Smooth muscle cell of trachea (primary cell): ENCODE data around the gene NOS3. TPM values are rescaled to one million over a fixed set of nuclear protein-coding genes. Genes with fewer than 3 reads are reported as not detected.

Experiments used
- total RNA-seq: library from RNA; depleted of rRNA; stranded (reverse); fragments of >200 nt; gene quantifications from 2 replicates; pipeline ENCODE4 v1.2.1, GENCODE V29; 2014

The NOS3 gene
- 0.99 and 2.0 TPM in 2 replicates for total RNA-seq

DNA sequence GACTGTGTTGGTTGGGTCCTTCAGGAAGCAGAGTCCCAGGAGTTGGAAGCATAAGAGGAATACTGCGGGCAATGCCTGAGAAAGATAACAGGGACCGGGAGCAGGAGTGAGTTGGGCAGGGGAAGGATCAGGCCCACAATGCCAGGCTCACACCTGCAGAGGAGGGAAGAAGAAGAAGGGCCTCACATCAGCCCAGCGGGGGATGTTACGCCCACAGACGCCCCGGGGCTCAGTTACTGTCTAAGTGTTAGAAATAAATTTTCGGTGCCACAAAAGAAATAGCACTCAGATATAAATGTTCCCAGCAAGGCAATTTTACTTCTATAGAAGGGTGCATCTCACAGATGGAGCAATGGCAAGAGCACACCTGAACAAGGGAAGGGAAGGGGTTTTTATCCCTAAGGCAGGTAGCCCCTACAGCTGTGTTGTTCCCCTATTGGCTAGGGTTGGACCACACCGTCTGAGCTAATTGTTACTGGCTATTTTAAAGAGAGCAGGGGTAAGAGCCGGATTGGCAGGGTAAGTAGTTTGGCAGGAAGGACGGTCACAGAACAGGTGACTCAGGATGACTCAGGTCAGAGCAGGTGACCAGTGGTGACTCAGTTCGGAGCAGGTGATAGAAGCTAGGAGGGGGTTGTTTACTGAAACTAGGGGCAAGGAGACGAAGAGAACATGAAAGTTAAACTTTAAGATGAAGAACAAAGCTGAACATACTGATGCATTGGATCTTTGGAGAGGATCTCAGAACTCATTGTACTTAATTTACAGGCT is at the start of gene NOS3:
NOS3 (plus strand) TSS at position 602 of the 771 bp plus-strand sequence. CDS start 2,787 bp downstream, outside the sequence.

DNA sequence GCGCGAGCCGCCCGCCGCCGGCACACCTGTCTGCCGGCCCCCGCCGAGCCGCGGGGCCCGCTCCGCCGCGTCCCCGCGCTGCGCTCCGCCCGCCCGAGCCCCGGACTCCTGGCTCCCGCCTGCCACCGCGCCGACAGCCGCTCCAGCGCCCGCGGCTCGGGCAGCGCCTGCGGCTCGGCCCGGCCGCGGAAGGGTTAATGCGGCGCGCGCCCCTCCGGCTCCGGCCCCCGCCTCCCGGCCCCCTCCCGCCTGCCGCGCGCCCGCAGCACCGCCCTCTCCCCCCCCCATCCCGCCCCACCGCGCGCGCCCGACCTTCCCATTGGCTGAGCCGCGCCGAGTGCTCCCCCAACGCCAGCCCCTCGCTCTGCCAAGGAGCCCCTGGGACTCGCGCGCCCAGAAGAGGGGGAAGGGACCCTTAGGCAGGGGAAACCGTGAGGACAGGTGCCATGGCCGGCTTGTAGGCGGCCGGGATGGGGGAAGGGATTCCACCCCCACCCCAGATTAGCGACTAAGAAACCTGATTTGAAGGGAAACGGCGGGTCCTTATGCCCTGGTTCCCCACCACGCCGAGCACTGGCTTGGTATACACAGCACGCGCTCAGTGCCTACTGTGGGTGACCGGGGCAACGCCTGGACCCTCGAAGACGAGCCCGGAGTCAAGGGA is 12.6 kb upstream of the NOS3 start, which contains the start of gene KCNH2:
KCNH2 (minus strand) TSS at position 196 of the 664 bp plus-strand sequence. CDS start 408 bp downstream, outside the sequence.

DNA sequence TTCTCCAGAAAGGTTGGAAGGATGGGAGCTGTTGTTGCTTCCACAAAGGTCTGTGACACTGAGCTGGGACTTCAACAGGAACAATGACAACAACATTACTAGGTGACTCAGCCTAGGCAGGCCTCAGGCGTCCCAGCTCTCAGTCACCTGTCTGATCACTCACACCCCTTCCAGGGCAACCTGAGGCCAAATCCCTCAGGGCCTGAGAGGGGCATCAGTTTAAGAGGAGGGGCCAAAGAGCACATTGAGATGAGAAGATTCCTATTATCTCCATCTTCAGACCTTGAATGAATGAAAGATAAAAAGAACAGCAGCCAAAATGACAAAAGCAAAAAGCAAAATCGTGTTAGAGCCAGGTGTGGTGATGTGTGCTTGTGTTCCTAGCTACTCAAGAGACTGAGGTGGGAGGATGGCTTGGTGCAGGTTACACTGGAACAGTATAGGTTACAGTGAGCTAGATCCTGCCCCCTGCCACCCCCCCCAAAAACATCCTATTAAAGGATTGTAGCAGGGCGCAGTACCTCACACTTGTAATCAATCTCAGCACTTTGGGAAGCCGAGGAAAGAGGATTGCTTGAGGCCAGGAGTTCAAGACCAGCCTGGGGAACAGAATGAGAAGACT is 33.7 kb downstream of the NOS3 start, which contains the start of gene ATG9B:
ATG9B (minus strand) TSS at position 60 of the 622 bp plus-strand sequence. CDS start 71 bp downstream, outside the sequence.

DNA sequence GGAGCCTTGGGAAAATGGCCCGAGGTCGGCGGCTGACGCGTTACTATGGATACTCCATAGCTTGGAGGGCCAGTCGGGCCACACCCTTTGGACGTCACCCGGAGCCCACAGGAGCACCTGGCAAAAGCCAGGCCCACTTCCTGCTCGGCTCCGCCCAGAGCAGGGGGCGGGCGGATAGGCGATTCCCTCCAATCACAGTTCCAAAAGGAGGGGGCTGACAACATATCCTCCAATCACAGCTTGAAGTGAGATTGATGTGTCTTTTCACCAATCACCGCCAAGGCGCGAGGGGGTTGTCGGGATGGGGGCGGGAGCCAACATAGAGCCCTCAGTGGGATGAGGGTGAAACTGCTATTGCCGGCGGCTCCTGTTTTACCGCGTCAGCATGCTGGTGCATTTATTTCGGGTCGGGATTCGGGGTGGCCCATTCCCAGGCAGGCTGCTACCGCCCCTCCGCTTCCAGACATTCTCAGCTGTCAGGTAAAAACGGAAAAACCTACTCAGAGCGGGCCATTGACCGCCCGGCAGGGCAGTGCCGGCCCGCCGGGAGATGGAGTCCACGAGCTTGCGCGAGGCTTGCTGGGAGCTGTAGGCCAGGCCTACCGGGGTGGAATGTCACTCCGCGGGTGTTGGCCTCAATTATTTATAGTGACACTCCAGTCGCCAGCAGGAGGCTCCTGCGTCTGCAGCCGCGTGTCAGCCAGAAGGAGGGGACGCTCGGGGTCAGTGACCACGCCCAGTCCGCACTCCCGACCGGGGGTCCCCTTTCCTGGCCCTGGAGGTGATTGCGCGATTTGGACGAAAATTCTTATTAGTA is 37.5 kb downstream of the NOS3 start, which contains the start of gene ABCB8:
ABCB8 (plus strand) TSS at position 320 of the 817 bp plus-strand sequence; CDS start at position 386, 66 bp downstream.

DNA sequence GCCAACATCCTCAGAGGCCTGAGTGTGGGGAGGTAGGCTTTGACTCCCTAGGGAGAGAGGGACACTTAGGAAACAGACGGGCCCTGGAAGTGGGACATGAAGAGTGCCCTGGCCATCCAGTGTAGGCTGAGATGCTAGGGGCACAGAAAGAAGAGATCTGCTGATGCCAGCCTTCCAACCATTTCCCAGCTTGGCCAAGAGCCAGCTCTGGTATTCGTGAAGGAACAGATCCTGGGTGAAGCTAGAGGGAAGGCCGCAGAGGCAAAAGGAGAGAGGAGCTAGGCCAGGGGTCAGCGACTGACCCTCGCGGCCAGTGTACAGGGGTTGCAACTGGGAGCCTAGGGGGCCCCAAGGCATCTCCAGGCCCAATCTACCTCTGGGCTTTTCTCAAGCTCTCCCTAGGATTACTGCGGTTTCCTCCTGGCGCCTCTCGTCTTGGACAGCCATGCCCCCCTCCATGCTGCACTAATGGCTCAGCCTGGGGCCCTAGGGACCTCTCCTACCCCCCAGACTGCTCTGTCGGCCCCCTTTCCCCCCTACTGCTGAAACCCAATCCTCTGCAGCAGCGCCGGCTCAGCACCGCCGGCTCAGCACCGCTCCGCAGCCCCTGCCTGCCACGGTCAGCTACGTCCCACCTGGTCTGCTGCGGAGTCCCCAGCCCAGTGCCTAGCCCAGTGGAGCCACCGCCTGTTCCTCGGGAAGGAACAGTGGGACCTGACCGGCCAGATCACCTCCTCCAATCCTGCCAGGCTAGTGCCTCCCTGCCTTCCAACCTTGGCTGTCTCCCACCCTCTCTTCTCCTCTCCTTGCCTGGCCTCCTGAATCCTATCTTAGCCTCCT is 57.4 kb downstream of the NOS3 start, which contains the start of gene ASIC3:
ASIC3 (plus strand) TSS at position 556 of the 840 bp plus-strand sequence. CDS start 355 bp downstream, outside the sequence.

DNA sequence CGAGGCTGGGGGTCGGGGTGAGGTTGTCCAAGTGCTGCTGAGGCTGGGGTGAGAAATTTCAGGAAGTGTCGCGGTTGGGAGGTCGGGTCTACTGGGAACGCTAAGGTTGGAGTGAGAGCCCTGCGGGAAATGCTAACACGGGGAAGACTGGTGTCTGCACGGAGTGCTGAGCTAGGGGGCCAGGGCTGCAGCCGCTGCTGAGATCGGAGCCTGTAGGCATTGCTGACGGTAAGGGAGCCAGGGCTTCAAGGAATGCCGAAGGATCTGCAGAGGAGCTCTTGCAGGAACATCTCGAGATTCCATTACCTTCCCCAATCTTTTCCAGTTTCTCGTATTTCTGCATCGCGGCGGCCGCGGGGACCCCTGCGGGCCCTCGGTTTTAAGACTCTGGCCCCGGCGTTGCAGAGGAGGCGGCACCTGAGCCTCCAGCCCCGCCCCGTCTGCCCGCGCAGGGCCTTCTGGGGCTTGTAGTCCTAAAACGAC is 66.7 kb downstream of the NOS3 start, which contains the start of gene CDK5:
CDK5 (minus strand) TSS at position 392 of the 483 bp plus-strand sequence; CDS start at position 343, 49 bp downstream.

DNA sequence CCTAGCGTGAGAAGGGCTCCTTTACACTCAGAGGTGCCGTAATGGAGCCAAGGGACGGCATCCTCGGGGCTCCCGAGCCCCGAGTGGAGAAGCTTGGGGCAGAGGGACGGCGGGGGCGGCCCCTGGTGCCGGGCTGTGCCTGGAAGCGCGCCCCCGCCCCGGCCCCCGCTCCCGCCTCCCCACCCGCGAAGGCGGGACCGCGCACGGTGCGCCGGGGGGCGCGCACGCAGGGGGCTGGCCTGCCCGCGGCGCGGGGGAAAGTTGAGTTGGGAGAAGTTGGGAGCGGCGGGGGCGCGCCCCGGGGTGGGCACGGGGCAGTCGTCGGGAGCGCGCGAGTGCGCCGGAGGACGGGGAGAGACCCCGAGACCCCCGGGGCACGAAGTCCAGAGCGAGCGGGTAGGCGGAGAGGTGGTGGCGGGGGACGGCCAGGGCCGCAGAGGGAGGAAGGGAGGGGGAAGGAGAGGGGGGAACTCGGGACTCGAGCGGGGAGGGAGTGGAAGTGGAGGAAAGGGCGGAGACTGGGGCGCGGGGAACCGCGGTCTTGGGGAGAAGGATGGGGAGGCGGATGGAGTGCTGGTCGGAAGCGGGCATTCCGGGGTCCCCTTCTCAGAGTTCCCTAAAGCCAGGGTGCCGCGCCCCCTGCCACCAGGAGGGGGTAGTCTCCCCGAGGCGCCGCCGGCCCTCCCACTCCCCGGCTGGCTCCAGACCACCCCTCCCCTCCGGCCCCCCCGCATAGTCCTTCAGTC is 68.7 kb downstream of the NOS3 start, which contains the start of gene SLC4A2:
SLC4A2 (plus strand) TSS at position 223 of the 746 bp plus-strand sequence. CDS start 2,399 bp downstream, outside the sequence.

Other genes with a start within 250 kb of the NOS3 start
- gene TMEM176B, start 190.7 kb upstream of the NOS3 start, total RNA-seq, result 0.66 TPM in 1 of 2 replicates, not detected in the other
- gene TMEM176A, start 190.2 kb upstream of the NOS3 start, total RNA-seq, result 0.33 TPM in 1 of 2 replicates, not detected in the other
- gene AOC1, start 138.5 kb upstream of the NOS3 start, total RNA-seq, result not detected in 2 replicates
- 0.33 TPM in 1 of 2 replicates, not detected in the other for gene KCNH2, start 12.7 kb upstream of the NOS3 start, total RNA-seq
- under 0.01 and 0.15 TPM in 2 replicates for gene ATG9B, start 33.5 kb downstream of the NOS3 start, total RNA-seq
- 37.2 and 43.6 TPM in 2 replicates for gene ABCB8, start 37.4 kb downstream of the NOS3 start, total RNA-seq
- 0.17 TPM in 1 of 2 replicates, not detected in the other for gene ASIC3, start 57.5 kb downstream of the NOS3 start, total RNA-seq
- 19.1 and 19.2 TPM in 2 replicates for gene CDK5, start 66.9 kb downstream of the NOS3 start, total RNA-seq
- 66.5 and 96.1 TPM in 2 replicates for gene SLC4A2, start 68.6 kb downstream of the NOS3 start, total RNA-seq
- gene FASTK, start 89.8 kb downstream of the NOS3 start, total RNA-seq, result 72.9 and 108 TPM in 2 replicates
- gene TMUB1, start 92.5 kb downstream of the NOS3 start, total RNA-seq, result 25.5 and 32.6 TPM in 2 replicates
- gene AGAP3, start 95.5 kb downstream of the NOS3 start, total RNA-seq, result 42.0 and 71.3 TPM in 2 replicates
- gene GBX1, start 176.7 kb downstream of the NOS3 start, total RNA-seq, result not detected in 2 replicates
- not detected in 2 replicates for gene ASB10, start 196.2 kb downstream of the NOS3 start, total RNA-seq
- not detected in 2 replicates for gene H2BK1, start 219.5 kb downstream of the NOS3 start, total RNA-seq
- gene ABCF2, start 236.2 kb downstream of the NOS3 start, total RNA-seq, result 64.7 and 65.2 TPM in 2 replicates
- gene CHPF2, start 241.5 kb downstream of the NOS3 start, total RNA-seq, result 71.4 and 127 TPM in 2 replicates